GM18502 (cell line): ENCODE results near the gene GSX2.
"Not testable (repeated sequence)": the region's sequence is repeated elsewhere in the genome, so short reads cannot be mapped to it uniquely, and the experiment has no call there.

Experiments
- ATAC-seq: cut with Tn5 transposase; IDR thresholded peaks from one replicate; pipeline ENCODE4 v1.9.1; 2021; ENCODE audit warnings: mild to moderate bottlenecking; ENCODE audit not compliant: unreplicated experiment, poor library complexity

GSX2 gene

GRCh38 chr4:54099748-54100574 lies at the start of gene GSX2:
TSS of gene GSX2 (plus strand) at chr4:54100163. CDS start at chr4:54100345, 182 bp downstream.
- ATAC-seq = no peak

DNA sequence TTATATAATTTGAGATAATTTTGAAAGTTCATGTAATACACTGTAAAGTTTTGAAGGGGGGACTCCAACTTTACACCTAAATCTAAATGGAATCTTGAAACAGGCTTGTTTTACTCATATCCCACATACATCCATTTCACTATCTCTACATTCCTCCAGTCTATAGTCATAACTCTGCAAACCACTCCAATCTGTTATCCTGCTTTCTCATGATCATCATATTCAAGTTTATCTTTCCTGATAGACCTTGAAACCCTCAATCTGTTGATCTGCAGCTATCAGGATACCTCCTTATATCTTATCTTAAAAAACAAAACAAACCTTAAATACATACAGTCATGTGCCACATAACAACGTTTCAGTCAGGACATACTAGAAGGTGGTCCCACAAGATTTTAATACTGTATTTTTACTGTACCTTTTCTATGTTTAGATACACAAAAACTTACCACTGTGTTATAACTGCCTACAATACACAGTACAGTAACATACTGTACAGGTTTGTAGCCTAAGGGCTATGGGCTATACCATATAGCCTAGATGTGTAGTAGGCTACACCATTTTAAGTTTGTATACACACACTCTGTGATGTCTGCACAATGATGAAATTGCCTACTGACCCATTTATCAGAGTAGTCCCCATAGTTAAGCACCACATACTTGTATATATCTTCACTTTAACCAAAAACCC lies 49.6 kb upstream of the GSX2 start:
- no peak for ATAC-seq

- ATAC-seq = not testable (repeated sequence)
Measured at GRCh38 chr4:54053322-54053721, 46.6 kb upstream of the GSX2 start.

DNA sequence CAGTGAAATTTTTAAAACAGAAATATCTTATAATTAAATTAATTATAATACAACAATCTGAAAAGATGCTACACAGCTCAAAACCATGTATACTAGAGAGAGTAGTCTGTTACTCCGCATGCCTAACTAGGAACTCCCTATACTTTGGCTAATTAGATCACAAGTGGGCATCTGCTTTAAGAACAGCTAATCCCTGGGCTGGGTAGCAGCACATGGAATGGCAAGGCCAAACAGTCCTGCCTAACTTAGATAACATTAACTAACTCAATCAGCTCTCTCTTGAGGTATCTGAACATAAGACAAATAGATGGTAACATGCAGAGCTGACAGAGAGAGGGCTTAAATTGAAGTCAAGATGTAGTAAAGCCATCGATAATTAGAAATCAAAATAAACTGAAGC lies 45.5 kb upstream of the GSX2 start:
- ATAC-seq = no peak

DNA sequence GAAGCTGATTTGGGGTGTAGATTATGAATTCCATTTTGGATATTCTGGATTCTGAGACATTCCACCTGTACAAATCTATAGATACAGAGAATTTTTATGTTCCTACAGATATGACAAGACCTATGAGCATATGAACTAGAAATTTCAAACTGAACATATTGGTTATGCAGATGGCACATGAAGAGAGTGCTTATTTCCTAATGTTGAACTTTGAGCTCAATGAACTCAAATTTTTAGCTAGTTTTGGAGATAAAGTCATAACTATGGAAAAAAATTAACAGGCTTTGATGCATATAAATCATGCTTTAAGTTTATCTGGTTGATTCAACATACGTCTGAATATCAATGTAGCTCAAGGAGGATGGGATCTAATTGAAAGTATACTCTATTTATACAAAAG lies 44.5 kb upstream of the GSX2 start:
- no peak for ATAC-seq

GRCh38 chr4:54056360-54056759 lies 43.6 kb upstream of the GSX2 start:
- no peak for ATAC-seq

GRCh38 chr4:54058171-54058570 lies 41.8 kb upstream of the GSX2 start:
- peak; percentile 51 for ATAC-seq

GRCh38 chr4:54060116-54060515 lies 39.8 kb upstream of the GSX2 start:
- ATAC-seq = no peak

DNA sequence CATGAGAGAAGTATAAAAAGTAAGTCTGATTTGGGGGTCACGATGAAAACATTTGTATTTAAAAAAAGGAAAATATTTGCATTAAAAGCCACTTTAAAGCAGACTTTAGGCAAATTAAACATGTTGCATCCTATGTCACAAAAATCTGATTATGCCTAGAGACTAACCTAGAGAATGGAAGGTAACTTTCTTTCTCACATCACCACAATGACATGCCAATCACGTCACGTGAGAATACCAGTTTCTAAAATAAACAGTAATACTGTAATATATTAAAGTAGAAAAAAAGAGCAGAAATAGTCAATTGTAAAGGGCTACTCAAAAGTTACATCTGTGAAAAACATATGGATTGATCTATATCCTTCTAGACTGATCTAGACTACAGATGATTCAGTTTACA lies 38.9 kb upstream of the GSX2 start:
- no peak for ATAC-seq

DNA sequence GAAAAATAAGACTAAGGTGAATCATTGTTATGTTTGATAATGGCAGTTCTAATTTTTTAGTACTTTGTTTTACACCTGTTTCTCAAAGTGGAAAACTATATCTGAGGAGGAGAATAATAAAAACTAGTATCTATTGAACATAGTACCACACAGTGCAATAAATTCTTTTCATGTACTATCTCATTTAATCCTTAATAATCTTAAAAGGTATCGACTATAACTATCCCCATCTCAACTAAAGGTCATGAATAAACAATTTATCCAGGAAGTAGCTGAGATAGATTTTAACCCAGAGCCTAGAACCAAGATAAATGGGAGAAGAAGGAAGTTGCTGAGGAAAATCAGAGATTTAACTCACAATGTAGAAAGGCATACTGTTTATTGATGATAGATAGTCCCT lies 38.1 kb upstream of the GSX2 start:
- ATAC-seq = no peak

DNA sequence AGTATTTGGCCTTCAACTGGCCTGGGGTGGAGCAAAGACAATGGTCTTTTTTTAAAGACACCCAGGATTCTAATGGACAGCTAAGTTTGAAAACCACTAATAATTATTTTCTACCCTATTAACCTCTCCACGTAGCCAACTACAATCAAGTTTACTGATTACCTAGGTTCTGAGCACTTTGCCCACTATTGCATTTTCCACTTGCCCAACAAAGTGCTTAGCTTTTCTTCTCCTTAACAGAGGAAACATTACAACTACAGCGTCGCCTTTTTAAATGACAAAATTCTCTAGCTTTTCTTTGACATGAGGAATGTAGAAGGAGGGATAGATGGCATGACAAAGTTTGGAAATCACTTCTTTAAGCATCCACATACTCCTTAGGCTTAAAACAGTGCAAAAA lies 37.6 kb upstream of the GSX2 start:
- no peak for ATAC-seq

DNA sequence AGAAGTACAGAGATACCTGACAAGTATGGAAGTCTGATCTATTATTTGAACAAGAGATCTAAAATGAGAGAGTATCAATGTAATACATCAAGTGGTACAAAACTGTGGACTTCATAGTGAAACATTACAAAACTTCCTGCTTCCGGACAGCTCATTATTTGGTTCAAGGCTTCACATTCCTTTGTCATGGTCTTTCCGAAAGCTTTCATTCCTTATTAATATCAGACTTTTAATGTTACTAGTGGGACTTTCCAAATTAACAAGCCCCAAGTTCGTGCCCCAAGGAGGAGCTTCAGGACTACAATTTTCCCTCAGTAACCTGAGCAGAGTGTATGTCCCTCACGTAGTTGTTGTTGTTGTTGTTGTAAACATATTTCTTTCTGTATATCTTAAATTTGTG lies 36.7 kb upstream of the GSX2 start:
- ATAC-seq = no peak

DNA sequence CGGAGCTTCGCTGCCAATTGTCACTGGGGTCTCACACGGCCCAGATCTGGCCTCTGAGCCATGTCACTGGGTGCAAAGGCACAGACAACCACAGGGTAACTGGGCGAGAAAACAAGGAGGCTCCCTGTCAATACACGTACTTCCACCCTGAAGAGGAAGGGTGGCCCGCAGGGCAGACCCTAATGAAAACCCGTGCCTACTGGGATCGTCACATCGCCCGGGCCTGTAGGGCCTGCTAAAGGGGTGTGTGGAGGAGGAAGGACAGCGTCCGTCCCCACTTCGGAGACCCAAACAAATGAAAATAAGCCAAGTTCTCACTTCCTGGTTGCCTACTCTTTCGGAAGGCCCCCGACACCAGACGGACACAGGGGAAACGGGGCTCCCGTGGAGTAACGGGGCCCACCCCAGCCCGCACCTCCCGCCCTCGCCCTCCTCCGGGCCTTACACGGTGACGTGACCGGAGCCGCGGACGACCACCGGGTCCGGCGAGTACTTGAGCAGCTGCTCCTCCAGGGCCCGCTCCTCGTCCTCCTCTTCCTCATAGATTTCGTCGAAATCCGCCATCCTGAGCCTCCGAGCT lies 36.1 kb upstream of the GSX2 start:
- peak; percentile 29 for ATAC-seq

DNA sequence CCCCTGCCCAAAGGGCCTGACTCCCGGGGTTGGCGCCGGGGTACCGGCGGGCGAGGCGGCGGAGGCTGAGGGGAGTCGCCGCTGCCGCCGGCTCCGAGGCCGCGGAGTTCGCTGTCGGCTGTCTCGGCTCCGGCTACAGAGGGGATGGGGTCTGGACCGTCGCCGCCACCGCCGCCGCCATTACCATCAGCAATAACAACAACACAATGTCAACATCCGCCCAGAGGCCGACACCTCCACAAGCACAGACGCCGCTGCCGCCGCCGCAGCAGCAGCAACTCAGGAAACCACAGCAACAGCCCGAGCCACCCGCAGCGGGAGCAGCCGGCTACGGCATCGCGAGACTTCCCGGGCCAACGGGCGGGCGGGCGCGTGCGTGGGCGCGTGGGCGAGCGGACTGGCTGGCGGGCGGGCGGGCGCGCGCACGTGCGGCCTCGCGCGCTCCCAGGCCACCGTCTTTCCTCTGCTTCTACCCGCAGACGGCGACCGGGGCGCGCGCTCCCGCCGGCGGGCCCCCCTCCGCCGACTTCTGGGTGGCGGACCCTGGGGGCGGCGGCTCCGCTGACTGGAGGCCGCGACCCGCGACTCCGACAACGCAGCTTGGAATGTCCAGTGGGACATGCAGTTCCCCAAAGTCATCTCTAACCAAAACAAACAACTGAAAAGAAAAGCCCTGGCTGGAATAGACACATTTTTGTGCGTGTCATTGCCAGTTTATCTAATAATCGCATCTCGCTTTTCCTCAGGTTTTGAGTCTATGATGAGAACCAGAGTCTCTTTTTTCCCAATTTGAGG lies 35.4 kb upstream of the GSX2 start, which contains the start of gene CHIC2:
TSS of gene CHIC2 (minus strand) at position 289 of the 795 bp plus-strand sequence. CDS start 305 bp downstream, outside the sequence.
- peak; percentile 96 for ATAC-seq

GRCh38 chr4:54065282-54066087 lies 34.5 kb upstream of the GSX2 start:
- ATAC-seq = no peak

DNA sequence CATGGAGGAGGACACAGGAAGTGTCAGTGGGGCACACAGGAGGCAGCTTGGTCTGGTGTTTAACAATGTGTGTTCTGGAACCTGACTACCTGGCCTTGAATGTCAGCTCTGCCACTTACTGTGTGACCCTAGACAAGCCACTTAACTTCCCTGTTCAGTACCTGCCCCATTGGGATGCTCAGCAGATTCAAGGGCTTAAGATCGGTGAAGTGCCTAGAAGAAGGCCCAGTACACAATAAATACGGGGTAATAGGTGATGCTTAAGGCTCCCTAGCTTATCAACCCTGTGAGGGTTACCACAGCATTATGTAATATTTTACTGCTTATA lies 33.9 kb upstream of the GSX2 start:
- ATAC-seq = no peak

DNA sequence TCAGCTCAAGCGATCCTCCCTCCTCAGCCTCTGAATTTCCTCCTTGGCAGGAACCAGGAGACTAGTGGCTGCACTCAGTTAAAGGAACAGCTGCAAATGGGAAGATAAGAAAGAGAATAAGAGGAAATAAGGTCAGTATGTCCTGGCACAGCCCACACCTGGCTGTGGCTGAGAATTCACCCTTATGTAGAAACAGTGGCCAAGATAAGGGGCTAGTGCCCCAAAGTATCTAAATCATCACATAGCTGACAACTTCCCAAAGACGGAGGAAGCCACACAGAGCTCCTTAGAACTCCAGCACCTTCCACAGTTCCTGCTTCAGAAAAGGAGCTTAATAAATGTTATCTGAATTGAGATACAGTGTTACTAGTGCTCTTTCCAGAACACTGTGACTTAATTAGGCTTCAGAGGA lies 33.2 kb upstream of the GSX2 start:
- ATAC-seq = no peak

- no peak for ATAC-seq
Measured at GRCh38 chr4:54067166-54067565, 32.8 kb upstream of the GSX2 start.

DNA sequence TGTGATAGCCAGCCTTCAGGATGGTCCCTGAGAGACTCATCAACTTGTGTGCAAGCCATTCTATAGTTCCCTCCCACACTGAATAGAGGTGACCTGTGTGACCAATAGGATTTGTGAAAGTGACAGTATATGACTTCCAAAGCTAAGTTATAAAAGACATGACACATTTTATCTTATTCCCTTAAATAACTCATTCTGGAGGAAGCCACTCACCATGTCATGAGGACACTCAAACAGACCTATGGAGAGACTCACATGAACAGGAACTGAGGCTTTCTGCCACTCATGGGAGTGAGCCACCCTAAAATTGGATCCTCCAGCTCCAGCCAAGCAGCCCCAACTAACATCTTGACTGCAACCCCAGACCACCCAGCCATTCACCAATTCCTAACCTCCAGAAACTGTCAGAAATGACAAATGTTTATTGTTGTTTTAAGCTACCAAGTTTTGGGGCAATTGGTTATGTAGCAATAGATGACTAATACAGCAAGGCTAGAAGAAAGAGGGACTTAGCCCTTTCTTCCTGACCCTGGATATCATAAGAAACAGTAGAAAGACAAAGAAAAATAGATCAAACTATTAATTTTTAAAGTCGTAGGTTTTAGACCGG lies 26.6 kb upstream of the GSX2 start:
- no peak for ATAC-seq
